HG03520 (cell line): Measurements from ENCODE around the gene IDS.

Source experiments
- ATAC-seq: cut with Tn5 transposase; IDR thresholded peaks from one replicate; pipeline ENCODE4 v1.9.1; 2021; ENCODE audit warnings: mild to moderate bottlenecking, moderate library complexity; ENCODE audit not compliant: unreplicated experiment

The IDS gene

GRCh38 chrX:149462849-149463248, 42.3 kb downstream of the IDS start:
- ATAC-seq, result no peak

DNA sequence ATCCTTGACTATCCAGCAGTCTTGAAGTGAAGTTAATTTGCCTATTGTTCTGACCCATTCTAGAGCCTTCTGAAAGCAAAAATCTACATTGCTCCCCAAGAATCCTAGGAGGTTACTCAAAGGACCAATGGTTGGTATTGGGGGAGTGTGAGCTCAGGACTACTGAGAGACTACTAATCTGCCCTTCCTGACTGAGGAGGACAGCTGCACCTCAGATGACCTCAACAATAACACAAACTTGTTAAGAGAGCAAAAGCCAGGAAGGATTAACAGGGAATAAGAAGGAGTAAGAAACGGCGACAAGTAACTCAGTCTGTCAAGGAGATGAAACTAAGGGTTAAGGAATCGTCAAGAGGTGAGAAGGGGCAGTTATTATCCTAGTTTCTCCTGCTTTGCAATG, 43.4 kb downstream of the IDS start:
- no peak for ATAC-seq

DNA sequence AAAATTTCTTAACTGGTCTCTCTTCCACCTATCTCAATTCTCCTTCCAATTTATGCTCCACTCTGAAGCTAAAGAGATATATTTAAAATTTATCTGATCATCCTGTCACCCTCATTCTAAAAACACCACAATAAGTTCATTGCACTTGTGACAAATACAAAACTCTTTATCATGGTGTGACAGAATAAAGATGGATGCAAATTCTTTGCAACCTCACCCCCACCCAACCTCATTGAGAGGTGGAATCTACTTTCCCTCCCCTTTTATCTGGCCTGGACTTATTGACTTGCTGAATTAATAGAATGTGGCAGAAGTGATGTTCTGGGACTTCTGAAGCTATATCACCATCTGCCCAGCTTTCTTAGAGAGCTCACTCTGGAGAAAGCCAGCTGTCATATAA, 46.5 kb downstream of the IDS start:
- ATAC-seq, result no peak

- no peak for ATAC-seq
Measured at GRCh38 chrX:149456476-149457245, 48.4 kb downstream of the IDS start.

DNA sequence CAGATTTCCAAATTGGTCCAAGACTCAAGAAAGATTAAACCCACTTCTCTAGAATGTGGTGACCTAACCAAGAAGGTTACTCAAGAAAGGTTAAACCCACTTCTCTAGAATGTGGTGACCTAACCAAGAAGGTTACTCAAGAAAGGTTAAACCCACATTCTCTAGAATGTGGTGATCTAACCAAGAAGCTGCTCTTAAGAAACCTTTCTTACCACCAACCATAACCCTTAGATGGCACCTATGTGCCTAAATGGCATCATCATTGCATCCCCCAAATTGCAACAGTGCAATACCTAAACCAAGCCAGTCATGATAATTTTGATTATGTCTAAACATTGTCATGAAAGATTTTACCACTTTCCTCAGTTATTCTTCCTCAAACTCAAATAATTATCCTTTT, 49.2 kb downstream of the IDS start:
- ATAC-seq, result no peak

DNA sequence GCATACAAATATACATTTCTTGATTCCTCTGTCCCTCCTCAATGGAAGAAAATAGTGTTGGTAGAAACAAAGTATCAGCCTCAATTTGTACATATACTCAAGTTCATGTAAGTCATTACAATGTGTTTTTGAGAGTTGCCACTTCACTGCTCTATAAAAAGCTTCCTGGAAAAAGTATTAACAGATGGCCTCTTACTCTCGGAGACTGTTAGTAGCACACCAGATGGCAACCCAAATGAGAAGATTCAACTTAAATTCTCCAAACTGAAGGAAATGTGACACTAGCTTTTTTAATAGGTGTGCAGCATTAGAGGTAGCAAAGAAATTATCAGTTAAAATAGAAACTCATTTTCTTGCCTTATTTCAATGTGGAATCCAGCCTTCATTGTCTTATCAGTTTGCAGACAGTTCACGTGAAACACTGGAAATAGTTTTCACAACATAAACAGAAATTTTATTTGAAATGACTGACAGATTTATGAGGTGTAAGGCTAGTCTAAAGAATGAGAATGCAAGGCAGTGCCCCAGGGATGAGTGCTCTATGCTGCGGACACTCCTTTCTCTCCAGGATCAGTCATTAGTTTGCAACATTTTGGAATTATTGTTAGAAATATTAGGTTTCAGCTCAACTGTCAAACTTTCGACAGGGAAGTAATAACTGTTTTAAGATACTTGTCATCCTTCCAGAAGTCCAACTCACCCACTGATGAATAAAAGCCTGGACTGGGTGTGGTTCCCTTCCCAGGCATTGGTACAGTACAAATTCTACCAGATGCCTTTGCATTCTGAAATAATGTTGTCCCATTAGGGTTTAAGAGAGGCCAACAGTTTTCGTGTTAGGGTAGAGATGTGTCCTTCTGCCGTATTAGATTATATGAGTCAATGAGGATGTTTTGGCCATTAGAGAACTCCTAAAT, 50.9 kb downstream of the IDS start:
- ATAC-seq, result no peak

DNA sequence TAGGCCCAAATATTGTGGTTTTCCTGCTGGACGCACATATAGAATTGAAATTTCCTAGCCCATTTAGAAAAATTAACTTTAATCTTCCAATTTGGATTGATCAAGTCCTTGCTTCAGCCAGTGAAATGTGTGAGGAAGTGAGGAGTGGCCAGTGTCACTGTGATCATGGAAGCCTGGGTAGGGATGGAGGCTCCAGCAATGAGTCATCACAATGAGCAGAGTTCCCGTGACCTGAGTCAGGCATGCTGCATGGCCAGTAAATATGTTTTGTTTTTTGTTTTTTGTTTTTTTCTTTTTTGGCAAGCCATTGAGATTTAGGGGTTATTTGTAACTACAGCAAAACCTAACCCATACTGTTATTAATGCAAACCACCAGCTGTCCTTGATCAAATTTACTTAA, 52.1 kb downstream of the IDS start:
- no peak for ATAC-seq

DNA sequence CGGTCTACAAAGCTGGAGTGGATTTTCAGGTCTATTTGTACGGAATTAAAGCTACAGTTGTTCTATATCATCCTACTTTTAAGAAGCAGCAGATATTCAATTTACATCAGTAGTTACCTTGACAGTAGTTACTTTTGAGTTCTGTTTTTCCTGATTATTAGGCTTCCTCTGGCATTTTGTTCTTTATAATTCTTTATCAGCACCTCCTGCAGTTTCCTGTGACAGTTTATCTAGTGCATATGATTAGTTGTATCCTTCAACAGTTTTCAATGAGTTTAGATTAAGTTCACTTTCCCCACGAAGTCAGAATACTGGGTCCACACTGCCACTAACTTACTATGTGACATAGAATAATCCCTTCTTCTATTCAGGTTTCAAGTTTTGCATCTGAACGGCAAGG, 71.7 kb downstream of the IDS start:
- no peak for ATAC-seq

DNA sequence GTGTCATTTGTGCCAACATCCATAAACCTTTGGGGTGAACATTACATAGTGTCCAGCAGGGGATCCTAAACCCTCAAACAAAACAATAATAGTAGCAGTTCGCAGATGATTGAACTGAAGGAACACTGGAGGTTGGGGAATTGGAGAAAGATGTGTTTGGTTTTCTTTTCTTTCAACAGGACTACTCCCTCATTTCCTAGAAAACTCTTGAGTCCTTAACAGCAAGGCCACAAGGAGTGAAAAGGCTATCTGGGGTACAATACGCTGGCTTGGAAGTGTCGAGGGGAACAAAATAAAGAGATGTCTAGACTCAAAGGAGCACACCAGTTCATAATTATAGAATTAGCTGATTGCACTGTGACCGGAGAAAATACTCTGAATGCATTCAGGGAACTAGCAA, 72.1 kb downstream of the IDS start:
- no peak for ATAC-seq
